Activated T-cell treated with anti-CD3 and anti-CD28 coated beads, Interleukin-2, amount 50 U/mL, for 48 hours (primary cell): ENCODE results near the gene ZC3H11A.
"Not testable (repeated sequence)": the region's sequence is repeated elsewhere in the genome, so short reads cannot be mapped to it uniquely, and the experiment has no call there.

Experiments used
- DNase-seq, 2 experiments: peaks; one replicate each; pipeline ENCODE4 v3.0.0-alpha.2; 2020

Gene ZC3H11A

GRCh38 chr1:203795441-203796235 lies at the start of gene ZC3H11A, which contains the start of gene ZBED6:
ZC3H11A (plus strand) TSS chr1:203795623; CDS start chr1:203817071, 21,448 bp downstream.
ZBED6 (plus strand) TSS chr1:203795623; CDS start chr1:203797523, 1,900 bp downstream.
- DNase-seq = peak; percentile 97

GRCh38 chr1:203746281-203746680 lies 49.1 kb upstream of the ZC3H11A start:
- DNase-seq = no peak

- DNase-seq = no peak
These were observed 44.4 kb upstream of the ZC3H11A start for GRCh38 chr1:203751051-203751450.

GRCh38 chr1:203751618-203752361 lies 43.6 kb upstream of the ZC3H11A start:
- DNase-seq = not testable (repeated sequence)

- DNase-seq = peak in 1 of 2 experiments; percentile 34
These were observed 41.0 kb upstream of the ZC3H11A start for GRCh38 chr1:203754455-203754864.

- DNase-seq = no peak
These were observed 39.4 kb upstream of the ZC3H11A start for GRCh38 chr1:203756036-203756435.

- DNase-seq = not testable (repeated sequence)
These were observed 36.7 kb upstream of the ZC3H11A start for GRCh38 chr1:203758749-203759148.

GRCh38 chr1:203760506-203760905 lies 34.9 kb upstream of the ZC3H11A start:
- no peak for DNase-seq

- not testable (repeated sequence) for DNase-seq
These were observed 33.5 kb upstream of the ZC3H11A start for GRCh38 chr1:203761958-203762357.

GRCh38 chr1:203763505-203763904 lies 31.9 kb upstream of the ZC3H11A start:
- no peak for DNase-seq

GRCh38 chr1:203764105-203765028 lies 31.1 kb upstream of the ZC3H11A start:
- DNase-seq = peak; percentile 33 to 40

GRCh38 chr1:203765029-203765837 lies 30.2 kb upstream of the ZC3H11A start, which contains the start of gene LAX1:
LAX1 (plus strand) TSS chr1:203765183; CDS start chr1:203765566, 383 bp downstream.
- DNase-seq = peak; percentile 82 to 83

- no peak for DNase-seq
These were observed 27.2 kb upstream of the ZC3H11A start for GRCh38 chr1:203768256-203768655.

GRCh38 chr1:203769505-203770343 lies 25.7 kb upstream of the ZC3H11A start:
- no peak for DNase-seq

- DNase-seq = no peak
These were observed 23.5 kb upstream of the ZC3H11A start for GRCh38 chr1:203771901-203772301.

- DNase-seq = no peak
These were observed 22.6 kb upstream of the ZC3H11A start for GRCh38 chr1:203772836-203773235.

GRCh38 chr1:203776636-203777035 lies 18.8 kb upstream of the ZC3H11A start:
- DNase-seq = no peak

GRCh38 chr1:203777596-203777995 lies 17.8 kb upstream of the ZC3H11A start:
- DNase-seq = no peak

GRCh38 chr1:203778146-203778545 lies 17.3 kb upstream of the ZC3H11A start:
- no peak for DNase-seq

GRCh38 chr1:203778789-203779188 lies 16.6 kb upstream of the ZC3H11A start:
- DNase-seq = no peak

GRCh38 chr1:203781962-203782361 lies 13.5 kb upstream of the ZC3H11A start:
- DNase-seq = no peak
